GM18498 (cell line): ENCODE data around the gene ADCY2.

Experiments used
- ATAC-seq: cut with Tn5 transposase; IDR thresholded peaks from one replicate; pipeline ENCODE4 v1.9.1; 2021; ENCODE audit warnings: mild to moderate bottlenecking, moderate library complexity; ENCODE audit not compliant: unreplicated experiment

ADCY2 gene

GRCh38 chr5:7770436-7770835, 374.5 kb downstream of the ADCY2 start:
- ATAC-seq = no peak

- no peak for ATAC-seq
Observed at GRCh38 chr5:7772141-7772540, 376.2 kb downstream of the ADCY2 start.

- ATAC-seq = no peak
Observed at GRCh38 chr5:7773178-7773577, 377.2 kb downstream of the ADCY2 start.

GRCh38 chr5:7776442-7776841, 380.5 kb downstream of the ADCY2 start:
- no peak for ATAC-seq

DNA sequence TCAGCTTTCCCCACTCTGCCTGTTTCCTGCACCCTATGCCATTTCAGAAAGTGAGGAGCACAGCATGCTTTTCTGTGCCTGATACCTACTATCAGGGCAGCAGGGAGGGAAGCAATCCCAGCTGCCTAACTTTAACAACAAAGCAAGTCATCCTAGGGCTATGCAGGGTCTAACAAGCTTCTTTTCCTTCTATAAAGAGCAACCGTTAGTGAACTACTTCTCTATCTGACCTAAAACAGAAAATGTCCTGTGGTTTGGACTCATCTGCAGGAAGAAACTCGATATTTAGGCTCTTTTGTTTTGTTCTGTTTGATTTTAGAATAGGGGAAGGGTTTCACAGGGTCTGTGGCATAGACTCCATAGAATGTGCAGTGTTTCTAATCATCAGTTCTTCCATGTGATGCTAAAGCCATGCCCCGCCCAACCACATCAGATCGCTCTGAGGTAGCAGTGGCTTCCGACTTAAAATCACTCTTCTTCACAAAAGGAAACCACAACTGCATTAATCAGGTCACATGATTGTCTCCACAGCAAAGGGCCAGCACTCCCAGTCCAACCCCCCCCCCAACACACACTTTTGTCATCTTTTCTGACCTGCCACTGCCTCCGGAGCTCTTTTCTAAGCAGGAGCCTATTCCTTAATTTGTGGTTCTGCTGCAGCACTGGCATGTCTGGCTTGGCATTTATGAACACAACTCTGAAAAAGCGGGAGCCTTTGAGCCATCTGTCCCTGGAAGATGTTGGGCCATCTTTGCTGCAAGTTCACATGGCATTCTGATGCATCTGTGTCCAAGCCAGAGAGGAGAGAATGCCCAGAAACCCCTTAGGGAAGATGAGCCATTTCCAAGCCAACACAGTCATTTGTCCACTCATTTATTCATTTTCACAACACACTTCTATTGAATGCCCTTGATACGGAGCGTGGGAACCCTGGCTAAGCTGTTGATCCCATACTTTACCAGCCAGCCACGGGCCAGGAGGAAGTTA, 383.4 kb downstream of the ADCY2 start:
- ATAC-seq = peak; percentile 61

GRCh38 chr5:7781899-7782298, 386.0 kb downstream of the ADCY2 start:
- ATAC-seq = no peak

GRCh38 chr5:7784683-7785380, 388.9 kb downstream of the ADCY2 start:
- ATAC-seq = no peak

GRCh38 chr5:7787770-7788169, 391.8 kb downstream of the ADCY2 start:
- no peak for ATAC-seq

- no peak for ATAC-seq
Observed at GRCh38 chr5:7789567-7789966, 393.6 kb downstream of the ADCY2 start.

DNA sequence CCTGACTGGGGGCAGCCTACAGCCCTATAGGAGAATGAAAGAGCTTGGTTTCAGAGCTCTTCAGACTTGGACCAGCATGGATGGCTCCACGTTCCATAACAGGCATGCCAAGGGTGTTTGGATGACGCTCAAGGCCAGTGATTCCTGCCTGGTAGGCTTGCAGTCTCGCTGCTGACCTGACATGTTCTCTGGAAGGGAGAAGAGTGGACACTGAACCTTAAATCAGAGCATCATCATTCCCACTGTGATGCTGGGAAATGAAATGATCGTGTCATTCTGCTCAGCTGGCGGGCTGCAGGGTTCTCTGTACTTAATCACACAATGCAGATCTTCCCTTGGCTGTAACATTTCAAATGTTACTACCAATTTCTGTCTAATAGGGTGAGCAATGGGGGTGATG, 398.0 kb downstream of the ADCY2 start:
- peak; percentile 13 for ATAC-seq

- ATAC-seq = peak; percentile 88
Observed at GRCh38 chr5:7794311-7794710, 398.4 kb downstream of the ADCY2 start.

DNA sequence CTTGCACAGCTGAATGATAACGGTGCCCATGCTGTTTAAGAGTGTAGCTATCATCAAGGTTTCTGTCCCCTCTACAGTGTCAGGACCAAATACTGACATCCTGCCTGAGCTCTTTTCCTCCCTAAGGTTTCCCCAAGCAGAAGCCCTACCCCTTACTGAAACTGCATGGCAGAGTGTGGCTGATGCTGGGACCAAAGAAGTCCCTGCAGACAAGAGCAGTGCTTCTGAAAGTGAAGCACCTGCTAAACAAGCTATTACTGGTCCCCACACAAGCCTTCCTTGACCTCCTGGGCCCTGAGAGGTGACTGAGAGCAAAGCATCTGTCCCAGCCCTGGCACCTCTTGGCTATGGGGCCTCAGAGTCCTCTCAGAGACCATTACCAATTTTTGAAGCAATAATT, 398.9 kb downstream of the ADCY2 start:
- ATAC-seq = peak; percentile 53

DNA sequence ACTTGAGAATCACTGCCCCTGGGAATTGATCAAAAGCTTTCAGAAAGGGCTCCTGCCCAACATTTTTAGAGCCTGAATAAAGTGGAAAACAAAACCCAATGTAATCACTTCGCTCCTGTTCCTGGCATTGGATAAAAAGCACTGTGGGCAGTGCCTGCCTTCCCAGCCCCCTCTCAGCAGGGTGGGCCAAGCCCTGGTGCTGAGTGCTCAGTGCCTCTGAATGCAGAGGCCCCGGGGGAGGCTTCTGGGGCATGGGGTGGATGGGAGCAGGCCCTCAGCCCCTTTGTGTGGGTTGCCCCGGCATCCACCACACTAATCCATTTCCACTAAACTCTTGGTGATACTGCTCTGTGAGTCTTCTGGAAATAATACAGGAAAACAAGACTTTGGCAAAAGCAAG, 399.4 kb downstream of the ADCY2 start:
- ATAC-seq = no peak

- ATAC-seq = no peak
Observed at GRCh38 chr5:7801891-7802614, 406.1 kb downstream of the ADCY2 start.

DNA sequence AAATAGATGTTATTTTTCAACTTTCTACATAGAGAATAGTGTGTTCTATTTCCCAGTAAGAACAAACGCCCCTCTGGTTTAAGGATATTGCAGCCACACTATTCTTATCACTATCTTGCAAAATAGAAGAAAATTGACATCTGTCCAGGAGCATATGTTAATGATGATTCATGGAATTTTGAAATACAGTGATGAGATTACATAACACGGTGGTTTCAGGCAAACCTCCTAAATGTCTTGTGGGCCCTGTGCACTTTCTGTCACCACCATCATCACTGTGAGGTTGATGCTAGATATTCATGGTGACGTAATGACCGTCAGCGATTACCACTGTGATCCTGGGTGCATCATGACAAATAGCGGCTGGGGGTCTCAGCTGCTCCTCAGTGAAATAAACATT, 406.9 kb downstream of the ADCY2 start:
- no peak for ATAC-seq

DNA sequence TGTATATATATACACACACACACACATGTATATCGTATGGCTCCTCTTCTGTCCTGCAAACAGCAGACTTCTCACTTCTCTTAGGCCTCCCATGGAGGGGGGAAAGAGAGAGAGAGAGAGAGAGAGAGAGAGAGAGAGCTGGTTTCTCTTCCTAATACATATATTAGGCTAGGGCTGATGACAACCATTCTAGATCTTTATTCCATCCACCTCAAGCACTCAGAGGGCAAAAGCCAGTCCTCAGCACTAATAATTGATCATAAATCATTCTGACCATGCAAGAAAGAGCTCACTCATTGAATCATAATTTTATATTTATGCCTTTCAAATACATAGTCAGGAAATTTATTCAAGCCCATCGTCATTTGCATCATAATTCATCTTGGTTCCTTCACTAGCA, 408.0 kb downstream of the ADCY2 start:
- ATAC-seq = no peak

DNA sequence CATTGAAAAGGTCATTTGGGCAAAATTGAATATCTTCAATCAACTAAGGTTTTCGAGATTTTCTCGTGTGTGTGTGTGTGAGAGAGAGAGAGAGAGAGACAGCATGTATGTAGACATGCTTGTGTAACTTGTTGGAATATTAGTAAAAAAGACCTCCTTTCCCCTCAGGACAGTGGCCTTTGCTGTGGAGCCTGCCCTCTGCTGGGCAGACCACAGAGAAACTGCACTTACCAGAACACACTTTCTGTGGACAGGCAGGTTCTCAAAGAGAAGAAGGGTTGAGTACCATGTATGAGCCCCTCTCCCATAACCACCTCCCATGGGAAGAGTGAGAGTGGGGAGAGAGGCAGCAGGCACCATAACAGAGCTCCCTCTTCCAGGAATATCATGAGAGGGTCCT, 409.4 kb downstream of the ADCY2 start:
- ATAC-seq = no peak

DNA sequence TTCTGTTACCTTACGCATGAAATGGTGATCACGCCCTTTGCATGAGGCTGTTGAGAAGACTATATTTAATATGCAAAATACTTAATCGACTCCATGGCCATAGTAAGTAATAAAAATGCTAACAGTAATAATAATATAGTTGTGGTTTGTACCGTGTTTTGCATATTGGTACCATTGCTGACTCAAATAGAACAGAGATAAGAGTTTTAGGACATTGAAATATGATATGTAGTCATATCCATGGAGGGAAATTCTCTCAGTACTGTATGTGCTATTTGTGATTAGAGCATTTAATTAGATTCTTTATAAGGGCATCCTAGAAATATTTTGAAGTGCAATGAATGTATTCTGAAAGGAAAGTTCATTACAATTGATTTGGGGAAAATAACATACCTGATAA, 413.1 kb downstream of the ADCY2 start:
- no peak for ATAC-seq

DNA sequence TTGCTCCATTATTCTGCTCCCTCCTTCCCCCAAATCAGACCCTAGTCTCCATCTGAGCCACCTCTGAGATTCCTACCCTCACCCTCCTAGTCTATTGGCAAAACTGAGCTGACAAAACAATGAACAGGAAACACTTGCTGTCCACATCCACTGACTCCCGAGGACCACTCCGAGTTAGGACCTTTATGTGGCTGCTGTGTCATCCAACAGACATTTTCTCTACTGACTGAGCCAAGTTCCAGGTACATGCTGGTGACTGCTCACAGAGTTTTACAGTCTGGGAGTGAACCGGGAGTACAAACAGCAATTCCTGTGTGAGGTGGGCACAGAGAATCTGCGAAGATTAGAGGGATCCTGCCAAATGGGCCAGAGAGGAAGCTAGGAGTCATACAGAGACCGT, 415.8 kb downstream of the ADCY2 start:
- ATAC-seq = no peak

DNA sequence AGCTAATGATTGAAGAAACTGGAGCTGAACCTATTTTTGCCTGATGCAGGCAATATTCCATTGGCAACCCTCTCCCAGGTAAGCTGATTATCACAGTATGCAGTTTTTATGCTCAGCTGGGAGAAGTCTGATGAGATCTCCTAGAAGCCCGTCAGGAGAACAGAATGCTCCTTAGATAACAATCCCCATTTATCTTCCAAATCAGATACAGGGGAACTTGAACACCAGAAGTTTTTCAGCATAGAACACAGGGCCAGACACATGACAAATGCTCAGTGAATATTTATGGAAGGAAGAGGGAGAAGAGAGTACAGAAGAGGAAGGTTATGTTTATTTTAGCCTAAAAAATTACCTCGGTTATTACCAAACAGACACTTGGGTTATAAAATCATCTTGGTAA, 417.1 kb downstream of the ADCY2 start:
- no peak for ATAC-seq

GRCh38 chr5:7813576-7813975, 417.6 kb downstream of the ADCY2 start:
- ATAC-seq = no peak
